GM12878 (cell line): ENCODE data around the gene OTOGL.

ENCODE experiments used
- CBX5 ChIP-seq: sonication (generic); IDR thresholded peaks from 2 replicates; pipeline ENCODE4 v1.6.1; 2016; ENCODE audit warnings: low read depth, moderate library complexity, mild to moderate bottlenecking, inconsistent platforms
- CEBPB ChIP-seq, 2 experiments: fragments of 150-350 bp in 1 of 2; IDR thresholded peaks; 2 replicates each; pipeline ENCODE4 v1.6.1; 2012 to 2014; ENCODE audit warnings: low read depth in 2 of 2, low read length in 2 of 2, borderline replicate concordance in 1 of 2, inconsistent platforms in 1 of 2
- IKZF1 ChIP-seq: fragments of 450-650 bp; conservative IDR thresholded peaks from 2 replicates; pipeline ENCODE4 v1.6.1; 2017; ENCODE audit warnings: antibody characterized with exemption, mild to moderate bottlenecking
- POLR2A ChIP-seq: IDR thresholded peaks from 2 replicates; pipeline ENCODE4 v1.6.1; 2011; ENCODE audit warnings: low read depth, mild to moderate bottlenecking, low read length
- RAD21 ChIP-seq: IDR thresholded peaks from 2 replicates; pipeline ENCODE4 v1.6.1; 2011; ENCODE audit warnings: mild to moderate bottlenecking, low read depth, low read length, moderate library complexity; ENCODE audit not compliant: insufficient read depth
- RFX5 ChIP-seq: IDR thresholded peaks from 2 replicates; pipeline ENCODE4 v1.6.1; 2011; ENCODE audit warnings: low read depth, low read length, improper control_type of control experiment
- SMAD5 ChIP-seq: IDR thresholded peaks from 2 replicates; pipeline ENCODE4 v1.6.1; 2016; ENCODE audit warnings: antibody characterized with exemption, low read depth
- YY1 ChIP-seq: IDR thresholded peaks from 2 replicates; pipeline ENCODE4 v1.6.1; 2011; ENCODE audit warnings: low read depth, mild to moderate bottlenecking, low read length
- TF ChIP-seq, protein P1 (sequence below), 3 experiments: IDR thresholded peaks in 2 of 3; conservative IDR thresholded peaks in 1 of 3; 2 replicates each; pipeline ENCODE4 v1.5.1; 2011; ENCODE audit warnings: low read depth in 3 of 3, low read length in 3 of 3, mild to moderate bottlenecking in 3 of 3, control low read depth in 2 of 3, moderate library complexity in 2 of 3, inconsistent platforms in 1 of 3, mixed read lengths in 1 of 3; ENCODE audit not compliant: control insufficient read depth in 2 of 3, insufficient read depth in 1 of 3; ENCODE audit errors: extremely low read depth in 1 of 3
- TF ChIP-seq, protein P2 (sequence below): fragments of 450-650 bp; IDR thresholded peaks from 2 replicates; pipeline ENCODE4 v1.6.1; 2017; ENCODE audit warnings: borderline replicate concordance
- TF ChIP-seq, protein P3 (sequence below): IDR thresholded peaks from 2 replicates; pipeline ENCODE4 v1.6.1; 2012; ENCODE audit warnings: low read depth, low read length, improper control_type of control experiment

GRCh38 chr12:80175307-80175930 is 76.1 kb downstream of the OTOGL start:
- TF ChIP-seq SMAD5 (no peak), RAD21 (no peak), RFX5 (no peak), IKZF1 (no peak), POLR2A (no peak), YY1 (no peak), CBX5 (no peak), CEBPB (IDR thresholded peaks at IDR 0.05; ENCODE audit: borderline replicate concordance in 1 of 2, low read depth in 2 of 2, low read length in 2 of 2) (no peak)
- TF ChIP-seq, protein P1, sequence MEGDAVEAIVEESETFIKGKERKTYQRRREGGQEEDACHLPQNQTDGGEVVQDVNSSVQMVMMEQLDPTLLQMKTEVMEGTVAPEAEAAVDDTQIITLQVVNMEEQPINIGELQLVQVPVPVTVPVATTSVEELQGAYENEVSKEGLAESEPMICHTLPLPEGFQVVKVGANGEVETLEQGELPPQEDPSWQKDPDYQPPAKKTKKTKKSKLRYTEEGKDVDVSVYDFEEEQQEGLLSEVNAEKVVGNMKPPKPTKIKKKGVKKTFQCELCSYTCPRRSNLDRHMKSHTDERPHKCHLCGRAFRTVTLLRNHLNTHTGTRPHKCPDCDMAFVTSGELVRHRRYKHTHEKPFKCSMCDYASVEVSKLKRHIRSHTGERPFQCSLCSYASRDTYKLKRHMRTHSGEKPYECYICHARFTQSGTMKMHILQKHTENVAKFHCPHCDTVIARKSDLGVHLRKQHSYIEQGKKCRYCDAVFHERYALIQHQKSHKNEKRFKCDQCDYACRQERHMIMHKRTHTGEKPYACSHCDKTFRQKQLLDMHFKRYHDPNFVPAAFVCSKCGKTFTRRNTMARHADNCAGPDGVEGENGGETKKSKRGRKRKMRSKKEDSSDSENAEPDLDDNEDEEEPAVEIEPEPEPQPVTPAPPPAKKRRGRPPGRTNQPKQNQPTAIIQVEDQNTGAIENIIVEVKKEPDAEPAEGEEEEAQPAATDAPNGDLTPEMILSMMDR (IDR thresholded peaks at IDR 0.05 in 2 of 3, conservative IDR thresholded peaks at IDR 0.05 in 1 of 3; ENCODE audit: control insufficient read depth in 2 of 3, extremely low read depth in 1 of 3, insufficient read depth in 1 of 3, low read depth in 3 of 3, low read length in 3 of 3) = no peak
- TF ChIP-seq, protein P2, sequence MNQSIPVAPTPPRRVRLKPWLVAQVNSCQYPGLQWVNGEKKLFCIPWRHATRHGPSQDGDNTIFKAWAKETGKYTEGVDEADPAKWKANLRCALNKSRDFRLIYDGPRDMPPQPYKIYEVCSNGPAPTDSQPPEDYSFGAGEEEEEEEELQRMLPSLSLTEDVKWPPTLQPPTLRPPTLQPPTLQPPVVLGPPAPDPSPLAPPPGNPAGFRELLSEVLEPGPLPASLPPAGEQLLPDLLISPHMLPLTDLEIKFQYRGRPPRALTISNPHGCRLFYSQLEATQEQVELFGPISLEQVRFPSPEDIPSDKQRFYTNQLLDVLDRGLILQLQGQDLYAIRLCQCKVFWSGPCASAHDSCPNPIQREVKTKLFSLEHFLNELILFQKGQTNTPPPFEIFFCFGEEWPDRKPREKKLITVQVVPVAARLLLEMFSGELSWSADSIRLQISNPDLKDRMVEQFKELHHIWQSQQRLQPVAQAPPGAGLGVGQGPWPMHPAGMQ = no peak
- TF ChIP-seq, protein P3, sequence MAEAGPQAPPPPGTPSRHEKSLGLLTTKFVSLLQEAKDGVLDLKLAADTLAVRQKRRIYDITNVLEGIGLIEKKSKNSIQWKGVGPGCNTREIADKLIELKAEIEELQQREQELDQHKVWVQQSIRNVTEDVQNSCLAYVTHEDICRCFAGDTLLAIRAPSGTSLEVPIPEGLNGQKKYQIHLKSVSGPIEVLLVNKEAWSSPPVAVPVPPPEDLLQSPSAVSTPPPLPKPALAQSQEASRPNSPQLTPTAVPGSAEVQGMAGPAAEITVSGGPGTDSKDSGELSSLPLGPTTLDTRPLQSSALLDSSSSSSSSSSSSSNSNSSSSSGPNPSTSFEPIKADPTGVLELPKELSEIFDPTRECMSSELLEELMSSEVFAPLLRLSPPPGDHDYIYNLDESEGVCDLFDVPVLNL = no peak
